SHP77 treated with DMSO at 0.1 percent for 48 hours (cell line): ENCODE results near the gene DAND5.

Experiments
- DNase-seq: peaks from one replicate; lab custom pipeline; 2025; lab: John Stamatoyannopoulos, UW

Gene DAND5

GRCh38 chr19:13010038-13010991, 40.9 kb downstream of the DAND5 start:
- no peak for DNase-seq

DNA sequence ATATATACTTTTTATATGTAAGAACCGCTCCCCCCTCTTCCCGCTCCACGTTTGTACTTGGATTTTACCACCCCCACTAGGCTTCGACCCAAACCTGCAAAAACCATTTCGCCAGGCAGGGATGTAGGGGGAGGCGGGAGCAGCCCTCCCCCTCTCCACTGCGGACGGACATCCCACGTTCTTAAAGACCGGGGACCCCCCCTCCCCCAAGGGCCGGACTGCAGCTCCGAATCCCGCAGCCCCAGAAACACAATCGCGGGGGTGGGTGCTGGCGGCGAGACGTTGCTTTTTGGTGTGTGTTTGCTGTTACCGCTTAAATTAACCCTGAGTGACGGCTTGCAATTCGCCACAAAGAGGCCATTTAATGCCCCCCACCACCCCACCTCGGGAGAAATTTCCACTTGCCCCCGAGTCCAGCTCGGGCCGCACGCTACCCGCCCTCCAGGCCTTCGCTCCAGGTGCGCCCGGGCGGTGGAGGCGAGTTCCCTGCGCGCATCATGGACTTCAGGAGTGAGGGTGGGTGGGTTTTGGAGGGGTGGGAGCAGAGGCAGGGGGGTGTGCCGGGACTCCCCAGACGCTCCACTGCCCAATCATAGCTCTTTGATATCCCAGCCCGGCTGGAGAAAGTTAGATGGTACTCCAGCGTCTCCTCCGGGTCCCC, 41.7 kb downstream of the DAND5 start:
- no peak for DNase-seq

- no peak for DNase-seq
Observed at GRCh38 chr19:13011653-13012389, 42.4 kb downstream of the DAND5 start.

GRCh38 chr19:13012390-13012689, 43.0 kb downstream of the DAND5 start:
- DNase-seq: no peak

DNA sequence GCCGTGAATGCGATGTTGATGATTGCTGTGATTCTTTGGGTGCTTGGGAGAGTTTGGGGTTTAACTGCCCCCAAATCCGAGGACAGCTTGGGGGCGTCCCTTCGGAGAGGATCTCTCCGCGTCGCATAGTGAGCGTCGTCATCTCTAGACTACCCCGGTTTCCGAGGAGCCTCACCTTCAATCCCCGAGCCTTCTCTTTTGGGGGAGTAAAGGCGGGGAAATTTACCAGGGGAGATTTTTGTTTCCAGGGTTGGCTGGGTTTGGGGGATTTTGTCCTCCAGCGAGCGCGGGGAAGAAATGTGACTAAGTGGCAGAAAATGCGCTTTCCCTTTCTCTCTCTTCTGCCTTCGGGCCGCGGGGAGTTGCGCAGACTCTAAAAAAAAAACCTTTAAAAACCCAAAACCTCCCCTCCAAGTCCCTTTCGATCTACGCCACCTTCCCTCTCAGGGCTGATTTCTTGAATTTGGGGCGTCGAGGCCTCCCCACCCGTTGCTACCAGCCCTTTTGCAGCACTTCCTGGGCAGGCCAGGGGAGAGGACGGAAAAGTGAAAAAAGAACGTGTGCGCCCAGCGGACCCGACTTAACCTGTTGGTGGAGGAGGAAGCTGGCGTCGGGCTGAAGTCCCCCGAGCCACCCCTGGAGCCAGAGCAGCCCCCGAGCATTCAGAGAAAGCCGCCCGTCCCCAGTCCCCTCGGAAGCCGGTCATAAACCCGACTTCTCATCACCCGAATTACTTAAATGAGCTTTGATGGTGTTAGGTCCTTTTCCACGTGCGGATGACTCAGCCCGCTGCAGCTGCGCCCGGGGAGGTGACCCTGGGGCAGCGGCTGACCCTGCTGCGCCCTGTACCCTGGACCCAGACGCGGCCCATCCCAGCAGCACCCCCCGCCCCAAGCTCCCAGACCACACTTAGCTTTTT, 43.6 kb downstream of the DAND5 start:
- DNase-seq: no peak

GRCh38 chr19:13013649-13014048, 44.3 kb downstream of the DAND5 start:
- DNase-seq: no peak

DNA sequence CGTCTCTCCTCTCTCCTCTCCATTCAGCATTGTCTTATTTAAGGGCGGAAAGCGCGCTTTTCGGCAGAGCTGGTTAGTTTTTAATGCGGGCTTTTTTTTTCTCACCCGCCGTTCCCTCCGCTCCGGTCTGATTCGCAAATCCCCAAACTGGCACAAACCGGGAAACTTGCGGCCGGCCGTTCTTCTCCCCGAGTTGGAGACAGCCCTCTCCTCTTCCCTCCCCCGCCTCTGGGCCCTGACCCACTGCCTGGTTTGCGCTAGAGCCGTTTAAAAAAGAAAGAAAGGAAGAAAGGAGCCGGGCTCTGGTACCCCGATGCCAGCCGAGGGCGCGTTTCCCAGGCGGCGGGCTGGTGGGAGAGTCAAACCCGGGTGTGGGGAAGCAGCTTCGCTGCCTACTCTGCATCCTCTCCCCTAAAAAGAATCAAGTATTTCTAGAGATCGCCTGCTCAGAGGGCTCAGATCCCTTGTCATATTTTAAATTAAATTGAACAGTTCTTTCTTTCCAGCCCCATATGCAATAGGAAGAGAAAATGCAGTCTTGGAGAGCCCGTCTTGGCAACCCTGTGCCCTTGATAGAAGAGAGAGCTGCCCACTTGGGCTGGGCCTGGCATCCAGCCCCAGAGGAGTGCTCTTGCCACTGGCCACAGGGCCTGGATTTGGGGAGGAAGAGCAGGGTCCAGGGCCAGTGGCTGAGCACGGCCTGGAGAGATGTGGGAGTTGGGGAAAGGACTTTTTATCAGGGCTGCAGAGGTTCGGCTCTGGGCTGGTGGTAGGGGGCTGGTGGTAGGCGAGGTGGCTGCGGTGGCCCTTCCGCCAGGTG, 44.9 kb downstream of the DAND5 start:
- DNase-seq: no peak

GRCh38 chr19:13014921-13015280, 45.5 kb downstream of the DAND5 start:
- no peak for DNase-seq

DNA sequence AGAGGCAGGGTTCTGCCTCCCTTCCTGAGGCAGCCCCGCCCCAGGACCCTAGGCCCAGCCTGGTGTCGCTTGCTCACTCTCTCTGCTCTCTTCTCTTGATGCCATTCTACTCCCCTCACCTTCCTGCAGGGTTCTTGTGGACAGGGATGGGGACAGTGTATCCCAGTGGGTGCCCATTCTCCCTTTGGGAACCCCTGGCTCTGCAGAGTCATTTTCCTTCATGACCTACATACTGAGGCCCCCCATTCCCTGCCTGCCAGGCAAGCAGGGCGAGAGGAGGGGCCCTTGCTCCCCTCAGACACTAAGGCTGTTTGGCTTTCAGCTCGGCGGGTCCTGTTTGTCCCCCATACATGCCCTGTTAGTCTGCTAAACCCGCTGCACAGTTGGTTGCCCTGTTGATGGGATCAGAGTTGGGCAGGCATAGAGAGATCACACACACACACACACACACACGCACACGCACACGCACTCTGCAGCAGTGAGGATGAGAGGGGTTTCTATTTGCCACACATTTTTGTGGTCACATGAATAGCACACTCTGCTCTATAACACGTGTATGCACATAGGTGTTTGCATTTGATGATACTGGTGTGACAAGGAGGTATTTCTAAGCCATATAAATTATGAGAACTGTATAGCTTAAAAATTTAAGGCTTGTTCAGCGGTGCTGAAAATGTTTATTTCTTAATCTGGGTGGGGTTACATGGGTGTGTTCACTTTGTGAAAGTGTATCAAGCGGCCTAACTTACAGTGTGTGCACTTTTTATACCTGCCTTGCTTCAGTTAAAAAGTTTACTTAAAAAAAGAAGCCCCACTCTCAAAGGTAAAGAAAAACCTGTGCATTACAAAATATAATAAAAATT, 46.2 kb downstream of the DAND5 start:
- DNase-seq: no peak

GRCh38 chr19:13016245-13016627, 46.9 kb downstream of the DAND5 start:
- no peak for DNase-seq

DNA sequence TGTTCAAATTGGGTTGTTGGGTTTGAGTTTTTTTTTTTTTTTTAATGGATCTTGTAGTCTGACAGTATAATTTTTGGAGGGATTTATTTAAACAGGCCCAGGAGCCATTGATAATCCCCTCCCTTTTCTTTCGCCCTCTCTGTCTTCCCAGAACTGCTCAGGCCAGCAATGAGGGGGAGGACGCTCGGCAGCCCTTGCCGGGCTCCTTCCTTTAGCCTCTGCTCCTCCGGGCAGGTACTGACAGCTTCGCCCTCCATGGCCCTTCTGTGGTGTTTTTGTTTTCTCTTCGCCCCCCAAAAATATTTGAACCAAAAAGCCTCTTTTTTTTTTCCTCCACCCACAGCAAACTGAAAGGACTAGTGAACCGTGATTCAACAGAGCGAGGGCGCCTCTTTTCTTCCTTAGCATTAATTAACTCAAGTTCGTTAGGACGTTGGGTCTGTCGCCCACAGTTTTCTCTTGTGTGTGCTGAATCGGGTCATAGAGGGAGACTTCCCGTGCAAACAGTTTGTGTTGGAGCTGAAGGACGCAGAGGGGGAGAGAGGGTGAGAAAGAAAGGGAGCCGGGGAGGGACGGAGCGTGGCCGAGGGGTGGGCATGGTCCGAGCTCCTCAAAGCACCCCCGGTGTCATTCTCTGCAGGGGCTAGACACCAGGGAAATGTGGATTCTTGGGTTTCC, 47.4 kb downstream of the DAND5 start:
- no peak for DNase-seq

DNA sequence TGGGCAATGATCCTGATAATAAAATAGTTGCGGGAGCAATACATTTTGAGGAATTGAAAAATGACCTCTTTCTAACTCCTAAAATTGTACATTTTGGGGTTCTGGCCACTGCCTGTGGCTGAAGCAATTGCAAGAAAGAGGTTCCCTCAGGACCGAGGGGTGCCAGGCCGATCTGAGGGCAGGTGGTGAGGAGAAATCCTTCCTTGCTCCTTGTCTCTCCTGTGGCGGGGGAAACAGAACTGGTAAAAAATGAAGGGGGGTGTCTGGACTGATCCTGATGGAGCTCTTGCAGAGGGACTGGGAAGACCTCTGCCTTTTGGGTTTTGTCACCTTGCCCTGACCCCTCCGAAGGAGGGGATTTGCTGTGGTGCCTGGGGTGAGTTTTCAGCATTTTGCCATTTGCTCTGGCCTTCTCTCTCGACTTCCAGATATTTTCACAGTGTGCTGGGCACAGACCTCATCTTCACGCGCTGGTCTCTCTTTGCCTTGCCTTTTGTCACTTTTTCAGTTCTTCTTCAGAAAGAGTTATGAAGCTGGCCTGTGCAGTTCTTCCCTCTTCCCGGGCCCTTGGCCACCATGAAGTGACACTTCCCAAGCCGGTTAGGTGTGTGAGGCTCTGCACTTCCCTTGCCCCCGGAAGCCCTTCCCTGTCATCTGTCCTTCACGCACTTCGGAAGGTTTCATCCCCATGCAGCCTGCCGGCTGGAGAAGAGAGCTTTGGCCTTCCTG, 48.1 kb downstream of the DAND5 start:
- DNase-seq: no peak

- no peak for DNase-seq
Observed at GRCh38 chr19:13018035-13018914, 48.9 kb downstream of the DAND5 start.

DNA sequence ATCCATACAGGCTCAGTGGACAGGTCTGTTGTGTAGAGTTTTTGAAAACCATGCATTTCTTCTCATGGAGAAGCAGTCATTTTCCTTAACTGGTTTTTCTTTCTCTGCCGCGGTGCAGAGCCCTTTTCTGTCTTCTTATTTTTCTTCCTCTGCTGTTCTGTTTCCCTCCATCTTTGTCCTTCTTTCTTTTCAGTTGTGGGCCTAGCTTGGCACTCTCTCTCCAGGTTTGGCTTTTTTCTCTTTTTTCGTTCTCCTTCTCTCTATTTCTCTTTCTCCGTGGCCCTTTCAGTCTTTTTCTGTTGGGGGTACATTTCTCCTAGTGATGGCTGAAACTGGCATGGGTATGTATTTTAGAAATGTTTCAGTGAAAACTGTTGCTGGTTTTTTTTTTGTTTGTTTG, 50.0 kb downstream of the DAND5 start:
- no peak for DNase-seq

GRCh38 chr19:13020002-13020414, 50.6 kb downstream of the DAND5 start:
- DNase-seq: no peak

GRCh38 chr19:13022111-13022858, 52.9 kb downstream of the DAND5 start:
- DNase-seq: no peak
